Heart left ventricle (tissue), 13 donors: ENCODE data around the gene PNLIPRP2.

Experiments
- CTCF ChIP-seq, 12 donors: fragments of 200-600 bp; sonication (generic) in 4 of 12; IDR thresholded peaks; one replicate each; pipeline versions ENCODE4 v1.5.0 to v1.8.0; 2018 to 2022; ENCODE audit warnings: antibody characterized with exemption in 12 of 12, mild to moderate bottlenecking in 5 of 12
- POLR2A ChIP-seq, 2 donors: fragments of 450-650 bp; IDR thresholded peaks; one replicate each; pipeline ENCODE4 v1.6.1; 2017; ENCODE audit warnings: antibody characterized with exemption in 2 of 2, mild to moderate bottlenecking in 2 of 2, moderate library complexity in 2 of 2
- donor health status: ischemic (EF 13 %, LVEDD 7.1; RV severe dilation, severe dysfunction).
- donor health status: DM: no; HTN: yes; CAD: no.
- donor health status: DM: no; HTN: no; CAD: no.
- donor health status: ischemic (EF 25% LVEDD 6.9; RV normal size, moderate dysfunction).
- donor health status: ischemic (EF 25% LVEDD 5.7; RV mildly dilated, moderate dysfunction).
- donor health status: ischemic (EF 35%, LVEDD 5.7; RV mildly dilated, moderate dysfunction).
- donor health status: nonischemic (EF 11% LVEDD 7.7; RV severe dilation, severe dysfunction).
- donor health status: DM: yes; HTN: yes; CAD: no.
- donor health status: PGD.
- donor health status: ischemic (EF 29% LVEDD 5.4; RV normal size, mild dysfunction).
- donor health status: nonischemic (EF 23%, LVEDD 6.1; RV moderate dilation, normal function).

- TF ChIP-seq CTCF (IDR thresholded peaks at IDR 0.05): no peak
- no peak for TF ChIP-seq POLR2A (IDR thresholded peaks at IDR 0.05)
Observed at GRCh38 chr10:116646502-116646901, 25.7 kb downstream of the PNLIPRP2 start.
